Embryonic facial prominence (tissue), 1 donor: ENCODE data around the gene QRICH1.

Source experiments
- DNase-seq: peaks from one replicate; pipeline ENCODE4 v3.0.0-alpha.2; 2016; ENCODE audit errors: extremely low spot score

Gene QRICH1

GRCh38 chr3:49032646-49033304 lies 61.1 kb downstream of the QRICH1 start:
- DNase-seq: no peak

GRCh38 chr3:49030321-49030720 lies 63.5 kb downstream of the QRICH1 start:
- no peak for DNase-seq

- no peak for DNase-seq
Measured at GRCh38 chr3:49029563-49029884, 64.3 kb downstream of the QRICH1 start.

GRCh38 chr3:49028673-49029562 lies 65.0 kb downstream of the QRICH1 start, which contains the start of gene IMPDH2:
IMPDH2 (minus strand) TSS chr3:49029398; CDS start chr3:49029350, 48 bp downstream.
- DNase-seq: peak; percentile 87

GRCh38 chr3:49028298-49028672 lies 65.6 kb downstream of the QRICH1 start:
- no peak for DNase-seq

GRCh38 chr3:49027634-49028033 lies 66.2 kb downstream of the QRICH1 start:
- no peak for DNase-seq

- no peak for DNase-seq
Measured at GRCh38 chr3:49026536-49026935, 67.3 kb downstream of the QRICH1 start.

- no peak for DNase-seq
Measured at GRCh38 chr3:49025793-49026520, 67.9 kb downstream of the QRICH1 start.

- DNase-seq: no peak
Measured at GRCh38 chr3:49025005-49025792, 68.7 kb downstream of the QRICH1 start.

GRCh38 chr3:49024449-49024848 lies 69.4 kb downstream of the QRICH1 start:
- DNase-seq: no peak

- no peak for DNase-seq
Measured at GRCh38 chr3:49023775-49024174, 70.1 kb downstream of the QRICH1 start.

GRCh38 chr3:49022688-49023171 lies 71.1 kb downstream of the QRICH1 start:
- no peak for DNase-seq

- peak; percentile 69 for DNase-seq
Measured at GRCh38 chr3:49021813-49022687, 71.8 kb downstream of the QRICH1 start, which contains the start of gene NDUFAF3. NDUFAF3 (plus strand) TSS chr3:49022121; CDS start chr3:49022145, 24 bp downstream.

- peak; percentile 94 for DNase-seq
Measured at GRCh38 chr3:49021213-49021812, 72.6 kb downstream of the QRICH1 start.

GRCh38 chr3:49020330-49021212 lies 73.3 kb downstream of the QRICH1 start:
- DNase-seq: no peak

- DNase-seq: no peak
Measured at GRCh38 chr3:49019941-49020329, 73.9 kb downstream of the QRICH1 start.

GRCh38 chr3:49018707-49019006 lies 75.2 kb downstream of the QRICH1 start:
- DNase-seq: no peak

GRCh38 chr3:49017971-49018706 lies 75.7 kb downstream of the QRICH1 start, which contains the start of gene DALRD3:
DALRD3 (minus strand) TSS chr3:49018580; CDS start chr3:49018564, 16 bp downstream.
- DNase-seq: no peak
